PC-9 (cell line): Measurements from ENCODE around the gene PSMD3. TPM values are rescaled to one million over a fixed set of nuclear protein-coding genes. Genes with fewer than 3 reads are reported as not detected.
A peak's percentile ranks its signal among the peaks of the same experiment; 100 is the strongest.

Experiments used
- BruUV-seq: library from RNA; stranded (reverse); fragments of 400-500 nt; replicated peaks from 2 replicates; lab custom pipeline; 2021; lab: Mats Ljungman, UMichigan
- CTCF ChIA-PET: fragments of 300-600 bp; sonication (Branson Sonifier 250); formaldehyde crosslinking; loops from one replicate; lab custom pipeline; 2022; ENCODE audit warnings: antibody characterized with exemption; lab: Charles Lee
- POLR2A ChIA-PET: fragments of 300-600 bp; sonication (Branson Sonifier 250); formaldehyde crosslinking; loops from one replicate; lab custom pipeline; 2022; ENCODE audit warnings: antibody characterized with exemption; ENCODE audit not compliant: unreplicated experiment; lab: Charles Lee
- DNase-seq, 2 experiments: peaks; one replicate each; pipeline versions ENCODE4 v3.0.0 to v3.0.0-alpha.2; 2015 to 2022; ENCODE audit warnings: mixed read lengths in 1 of 2
- H2AFZ ChIP-seq: fragments of 200-600 bp; sonication (generic); 2 replicates; pipeline ENCODE4 v1.8.1; 2017; ENCODE audit warnings: antibody characterized with exemption
- H3F3A ChIP-seq: fragments of 200-600 bp; sonication (generic); 2 replicates; pipeline ENCODE4 v1.8.1; 2017; ENCODE audit warnings: antibody characterized with exemption, mild to moderate bottlenecking, low read depth; ENCODE audit not compliant: insufficient read depth
- H3K27ac ChIP-seq: fragments of 200-600 bp; sonication (generic); 2 replicates; pipeline ENCODE4 v1.6.1; 2016; ENCODE audit warnings: mixed run types
- H3K27me3 ChIP-seq: fragments of 200-600 bp; sonication (generic); 2 replicates; pipeline ENCODE4 v1.6.1; 2016; ENCODE audit warnings: low read depth, mixed run types; ENCODE audit not compliant: insufficient read depth
- H3K36me3 ChIP-seq: fragments of 200-600 bp; sonication (generic); 2 replicates; pipeline ENCODE4 v1.6.1; 2016; ENCODE audit warnings: low read depth, mixed run types
- H3K4me1 ChIP-seq: fragments of 200-600 bp; sonication (generic); replicated peaks from 2 replicates; pipeline ENCODE4 v1.6.1; 2016; ENCODE audit warnings: mixed run types; ENCODE audit not compliant: insufficient read depth
- H3K4me2 ChIP-seq: fragments of 200-600 bp; sonication (generic); 2 replicates; pipeline ENCODE4 v1.6.1; 2017; ENCODE audit warnings: mixed run types
- H3K4me3 ChIP-seq: fragments of 200-600 bp; sonication (generic); 2 replicates; pipeline ENCODE4 v1.6.1; 2016; ENCODE audit warnings: mixed run types
- H3K79me2 ChIP-seq: fragments of 200-600 bp; sonication (generic); 2 replicates; pipeline ENCODE4 v1.6.1; 2017; ENCODE audit warnings: low read depth, mixed run types
- H3K9me2 ChIP-seq: fragments of 200-600 bp; sonication (generic); 2 replicates; pipeline ENCODE4 v1.8.1; 2017; ENCODE audit warnings: mild to moderate bottlenecking; ENCODE audit not compliant: insufficient read depth
- H3K9me3 ChIP-seq: fragments of 200-600 bp; sonication (generic); 2 replicates; pipeline ENCODE4 v1.8.1; 2016; ENCODE audit warnings: low read depth; ENCODE audit not compliant: insufficient read depth
- H4K20me1 ChIP-seq: fragments of 200-600 bp; sonication (generic); 2 replicates; pipeline ENCODE4 v1.8.1; 2017; ENCODE audit not compliant: insufficient read depth
- EZH2 ChIP-seq: fragments of 200-600 bp; sonication (generic); IDR thresholded peaks from 2 replicates; pipeline ENCODE4 v1.8.0; 2017; ENCODE audit warnings: antibody characterized with exemption, low read depth
- intact Hi-C: fragments of 100-400 bp; cut with micrococcal nuclease; formaldehyde crosslinking; loops from one replicate; pipeline ENCODE4 v1.10.0; 2022; ENCODE audit not compliant: unreplicated experiment
- total RNA-seq: library from RNA; stranded (reverse); gene quantifications from 2 replicates; pipeline ENCODE4 v1.2.3, GENCODE V29; 2021
- TF ChIP-seq, protein P1 (sequence below): fragments of 200-600 bp; sonication (generic); conservative IDR thresholded peaks from 2 replicates; pipeline ENCODE4 v1.6.1; 2017; ENCODE audit warnings: mixed run types, antibody characterized with exemption, mild to moderate bottlenecking, moderate library complexity

Gene PSMD3
- total RNA-seq, 1 experiment from 2014 or later: 130 TPM

GRCh38 chr17:40019140-40019991 is 38.8 kb downstream of the PSMD3 start:
- POLR2A ChIA-PET: interaction anchor here (0.8 kb wide), 1 partner anchor 15 kb away, joined by 14 read pairs; no protein-coding TSS in a partner anchor
- Histone ChIP-seq H3F3A (peaks cover 37% of the 10 kb centered on the region; the same call in 1 of the 2 replicates), H3K4me2 (no peak overlapping the region), H4K20me1 (no peaks in the 10 kb centered on the region), H2AFZ (no peak overlapping the region), H3K27me3 (no peaks in the 10 kb centered on the region), H3K4me1 (peaks cover 42% of the 10 kb centered on the region), H3K27ac (no peak overlapping the region), H3K9me2 (no peaks in the 10 kb centered on the region), H3K9me3 (no peaks in the 10 kb centered on the region), H3K79me2 (no peaks in the 10 kb centered on the region), H3K4me3 (no peak overlapping the region), H3K36me3 (peaks cover 4% of the 10 kb centered on the region; the same call in 1 of the 2 replicates)
- no peak for DNase-seq
- TF ChIP-seq, protein P1, sequence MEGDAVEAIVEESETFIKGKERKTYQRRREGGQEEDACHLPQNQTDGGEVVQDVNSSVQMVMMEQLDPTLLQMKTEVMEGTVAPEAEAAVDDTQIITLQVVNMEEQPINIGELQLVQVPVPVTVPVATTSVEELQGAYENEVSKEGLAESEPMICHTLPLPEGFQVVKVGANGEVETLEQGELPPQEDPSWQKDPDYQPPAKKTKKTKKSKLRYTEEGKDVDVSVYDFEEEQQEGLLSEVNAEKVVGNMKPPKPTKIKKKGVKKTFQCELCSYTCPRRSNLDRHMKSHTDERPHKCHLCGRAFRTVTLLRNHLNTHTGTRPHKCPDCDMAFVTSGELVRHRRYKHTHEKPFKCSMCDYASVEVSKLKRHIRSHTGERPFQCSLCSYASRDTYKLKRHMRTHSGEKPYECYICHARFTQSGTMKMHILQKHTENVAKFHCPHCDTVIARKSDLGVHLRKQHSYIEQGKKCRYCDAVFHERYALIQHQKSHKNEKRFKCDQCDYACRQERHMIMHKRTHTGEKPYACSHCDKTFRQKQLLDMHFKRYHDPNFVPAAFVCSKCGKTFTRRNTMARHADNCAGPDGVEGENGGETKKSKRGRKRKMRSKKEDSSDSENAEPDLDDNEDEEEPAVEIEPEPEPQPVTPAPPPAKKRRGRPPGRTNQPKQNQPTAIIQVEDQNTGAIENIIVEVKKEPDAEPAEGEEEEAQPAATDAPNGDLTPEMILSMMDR: no peak
- TF ChIP-seq EZH2: no peak
- CTCF ChIA-PET: no interaction called here
- no TSS peak for BruUV-seq
- intact Hi-C loops: no loop called here

DNA sequence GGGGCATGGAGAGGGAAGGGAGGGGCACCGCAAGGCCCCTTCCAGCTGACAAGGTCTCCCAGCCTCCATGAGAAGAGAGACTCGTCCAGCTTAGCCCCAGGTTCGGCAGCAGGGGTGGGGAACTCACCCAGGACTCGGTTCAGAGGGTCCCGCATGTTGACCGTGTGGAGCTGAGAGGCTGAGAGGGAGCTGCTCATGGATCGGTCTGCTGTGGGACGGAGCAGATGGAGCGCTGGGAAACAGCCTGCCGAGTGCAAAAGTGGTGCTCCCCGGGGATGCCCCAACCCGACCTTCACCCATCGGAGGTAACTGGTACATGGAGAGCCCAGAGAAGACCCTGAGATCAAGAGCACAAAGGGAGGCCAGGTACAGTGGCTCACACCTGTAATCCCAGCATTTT is 39.5 kb downstream of the PSMD3 start:
- Histone ChIP-seq H3K9me3 (no peaks in the 10 kb centered on the region), H3K4me2 (no peak overlapping the region), H3K27me3 (no peaks in the 10 kb centered on the region), H2AFZ (no peak overlapping the region), H3K4me3 (no peak overlapping the region), H3K36me3 (peaks cover 4% of the 10 kb centered on the region; the same call in 1 of the 2 replicates), H3F3A (peaks cover 41% of the 10 kb centered on the region; the same call in 1 of the 2 replicates), H3K9me2 (no peaks in the 10 kb centered on the region), H3K79me2 (no peaks in the 10 kb centered on the region), H3K4me1 (peaks cover 49% of the 10 kb centered on the region), H3K27ac (no peak overlapping the region), H4K20me1 (no peaks in the 10 kb centered on the region)
- TF ChIP-seq, protein P1: no peak
- no peak for TF ChIP-seq EZH2
- intact Hi-C loops: loop anchor here (5.0 to 10.0 kb wide), 2 partner anchors 283 to 295 kb away; partner anchors contain the start of gene GRB7
- ChIA-PET POLR2A (no interaction called here), CTCF (no interaction called here)
- BruUV-seq: no TSS peak
- DNase-seq: no peak

DNA sequence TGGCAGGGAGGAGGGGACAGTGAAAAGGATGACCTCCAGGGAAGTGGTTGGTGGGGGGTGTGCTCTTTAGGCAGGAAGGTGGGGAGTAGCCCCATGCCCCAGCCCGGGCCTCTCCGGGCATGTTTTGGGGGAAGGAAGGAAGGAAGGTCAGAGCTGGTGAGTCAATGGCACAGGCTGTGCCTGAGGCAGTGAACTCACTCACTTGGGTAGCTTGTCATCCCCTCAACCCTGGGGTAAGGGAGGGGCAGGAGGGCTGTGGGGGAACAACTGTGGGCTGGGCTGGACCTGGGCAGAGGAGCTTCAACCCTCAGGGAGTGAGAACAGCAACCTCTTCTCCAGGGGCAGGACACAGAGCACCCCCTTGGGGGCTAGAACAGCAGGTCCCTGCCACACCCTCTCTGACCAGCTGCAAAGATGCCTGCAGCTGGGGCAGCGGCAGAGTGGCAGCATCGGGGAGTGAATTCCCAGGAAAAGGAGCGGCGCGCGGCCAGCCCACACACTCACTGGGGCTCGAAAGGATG is 40.9 kb downstream of the PSMD3 start:
- Histone ChIP-seq H3K9me3 (no peaks in the 10 kb centered on the region), H2AFZ (no peak overlapping the region), H4K20me1 (no peaks in the 10 kb centered on the region), H3K9me2 (no peaks in the 10 kb centered on the region), H3K4me2 (peak overlapping the region; percentile 66), H3K36me3 (peaks cover 4% of the 10 kb centered on the region; the same call in 1 of the 2 replicates), H3K4me3 (no peak overlapping the region), H3K4me1 (peaks cover 63% of the 10 kb centered on the region), H3F3A (peaks cover 55% of the 10 kb centered on the region), H3K27me3 (no peaks in the 10 kb centered on the region), H3K79me2 (no peaks in the 10 kb centered on the region), H3K27ac (peak overlapping the region; percentile 43; the same call in 1 of the 2 replicates)
- no TSS peak for BruUV-seq
- POLR2A ChIA-PET: interaction anchor here (0.5 to 1.0 kb wide), 6 partner anchors 41 to 294 kb away, joined by 3 to 5 read pairs (median 4); partner anchors contain the start of genes IKZF3 and PSMD3
- TF ChIP-seq EZH2: no peak
- TF ChIP-seq, protein P1: no peak
- CTCF ChIA-PET: interaction anchor here (0.6 to 1.3 kb wide), 5 partner anchors 9 to 91 kb away, joined by 3 to 6 read pairs (median 5); partner anchors contain the start of gene PSMD3
- DNase-seq: peak; percentile 84 to 90
- intact Hi-C loops: loop anchor here (5.0 to 10.0 kb wide), 2 partner anchors 284 to 293 kb away; partner anchors contain the start of gene GRB7
